Measurements from ENCODE around the gene IL7R.
"Not testable (repeated sequence)": the region's sequence is repeated elsewhere in the genome, so short reads cannot be mapped to it uniquely, and the experiment has no call there.

IL7R gene

GRCh38 chr5:35842856-35843255 lies 13.8 kb upstream of the IL7R start:
- DNase-seq (ENCODE audit: low read depth) = no peak

- DNase-seq (ENCODE audit: low read depth) = not testable (repeated sequence)
Measured at GRCh38 chr5:35845508-35845907, 11.2 kb upstream of the IL7R start.

GRCh38 chr5:35847491-35847890 lies 9.2 kb upstream of the IL7R start:
- DNase-seq (ENCODE audit: low read depth) = no peak

GRCh38 chr5:35847961-35848360 lies 8.7 kb upstream of the IL7R start:
- no peak for DNase-seq (ENCODE audit: low read depth)

- DNase-seq (ENCODE audit: low read depth) = no peak
Measured at GRCh38 chr5:35849860-35850259, 6.8 kb upstream of the IL7R start.

GRCh38 chr5:35850967-35851680 lies 5.6 kb upstream of the IL7R start:
- DNase-seq (ENCODE audit: low read depth) = peak; percentile 15

GRCh38 chr5:35852084-35852734 lies 4.5 kb upstream of the IL7R start:
- DNase-seq (ENCODE audit: low read depth) = peak; percentile 9

- no peak for DNase-seq (ENCODE audit: low read depth)
Measured at GRCh38 chr5:35852773-35853172, 3.9 kb upstream of the IL7R start.

- peak; percentile 47 for DNase-seq (ENCODE audit: low read depth)
Measured at GRCh38 chr5:35853631-35854030, 3.1 kb upstream of the IL7R start.

GRCh38 chr5:35854248-35854647 lies 2.4 kb upstream of the IL7R start:
- DNase-seq (ENCODE audit: low read depth) = no peak

- DNase-seq (ENCODE audit: low read depth) = no peak
Measured at GRCh38 chr5:35855187-35855586, 1.5 kb upstream of the IL7R start.

- DNase-seq (ENCODE audit: low read depth) = not testable (repeated sequence)
Measured at GRCh38 chr5:35856186-35856764, 416 bp upstream of the IL7R start.

- peak; percentile 63 for DNase-seq (ENCODE audit: low read depth)
Measured at GRCh38 chr5:35857606-35858205, 1.0 kb downstream of the IL7R start.

GRCh38 chr5:35859101-35859661 lies 2.5 kb downstream of the IL7R start:
- peak; percentile 32 for DNase-seq (ENCODE audit: low read depth)

- DNase-seq (ENCODE audit: low read depth) = peak; percentile 77
Measured at GRCh38 chr5:35860686-35861085, 4.0 kb downstream of the IL7R start.

GRCh38 chr5:35861718-35862117 lies 5.0 kb downstream of the IL7R start:
- DNase-seq (ENCODE audit: low read depth) = no peak

GRCh38 chr5:35862126-35862525 lies 5.4 kb downstream of the IL7R start:
- DNase-seq (ENCODE audit: low read depth) = no peak

- DNase-seq (ENCODE audit: low read depth) = no peak
Measured at GRCh38 chr5:35863159-35863558, 6.5 kb downstream of the IL7R start.

- DNase-seq (ENCODE audit: low read depth) = no peak
Measured at GRCh38 chr5:35867998-35868397, 11.3 kb downstream of the IL7R start.

- DNase-seq (ENCODE audit: low read depth) = no peak
Measured at GRCh38 chr5:35869685-35870277, 13.1 kb downstream of the IL7R start.

GRCh38 chr5:35870605-35871004 lies 13.9 kb downstream of the IL7R start:
- DNase-seq (ENCODE audit: low read depth) = no peak

- no peak for DNase-seq (ENCODE audit: low read depth)
Measured at GRCh38 chr5:35876454-35876853, 19.8 kb downstream of the IL7R start.
